K562 (cell line): ENCODE measurements around the gene FGF2. TPM values are rescaled to one million over a fixed set of nuclear protein-coding genes. Genes with fewer than 3 reads are reported as not detected.

Source experiments
- ESRRB ChIP-seq: fragments of 250-450 bp; sonication (Bioruptor Pico); IDR thresholded peaks from 2 replicates; pipeline ENCODE4 v1.5.0; 2020; ENCODE audit warnings: mild to moderate bottlenecking, moderate library complexity, borderline replicate concordance
- HMGXB4 ChIP-seq: sonication (generic); formaldehyde crosslinking; IDR thresholded peaks from 2 replicates; pipeline ENCODE4 v1.8.1; 2023; ENCODE audit warnings: mild to moderate bottlenecking, missing genetic modification reagents
- KDM2B ChIP-seq: fragments of 250-450 bp; sonication (Bioruptor Pico); IDR thresholded peaks from 2 replicates; pipeline ENCODE4 v1.8.0; 2021; ENCODE audit warnings: mild to moderate bottlenecking, moderate library complexity
- NR1H2 ChIP-seq: sonication (generic); formaldehyde crosslinking; IDR thresholded peaks from 2 replicates; pipeline ENCODE4 v1.4.0; 2020; ENCODE audit warnings: mild to moderate bottlenecking, missing genetic modification reagents
- PTBP1 ChIP-seq: fragments of 200-400 bp; formaldehyde crosslinking; IDR thresholded peaks from 2 replicates; pipeline ENCODE4 v1.6.1; 2017; ENCODE audit warnings: low read depth, low read length
- PYGO2 ChIP-seq: fragments of 450-650 bp; IDR thresholded peaks from 2 replicates; pipeline ENCODE4 v1.6.1; 2016; ENCODE audit warnings: mild to moderate bottlenecking, missing genetic modification characterization, moderate library complexity, missing compliant biosample characterization
- TRIM28 ChIP-seq: fragments of 450-650 bp; IDR thresholded peaks from 2 replicates; pipeline ENCODE4 v1.6.1; 2017
- ZFX ChIP-seq: sonication (generic); formaldehyde crosslinking; IDR thresholded peaks from 2 replicates; pipeline ENCODE4 v1.8.0; 2022; ENCODE audit warnings: mild to moderate bottlenecking, missing genetic modification reagents, moderate library complexity
- ZNF551 ChIP-seq: fragments of 250-450 bp; sonication (Bioruptor Pico); IDR thresholded peaks from 2 replicates; pipeline ENCODE4 v1.5.0; 2021; ENCODE audit warnings: mild to moderate bottlenecking, moderate library complexity
- ZNF717 ChIP-seq: fragments of 250-450 bp; sonication (Bioruptor Pico); IDR thresholded peaks from 2 replicates; pipeline ENCODE4 v1.5.0; 2021
- polyA plus RNA-seq, 8 experiments: library from polyadenylated mRNA; depleted of rRNA in 4 of 8; stranded (reverse) in 5 of 8; unstranded in 3 of 8; fragments of >200 nt; fragmentation: Nextera tagmentation in 2 of 8; fragmentation: Illumina TruSeq in 1 of 8; extraction: Ambion mirVana in 2 of 8; extraction: Trizol in 1 of 8; gene quantifications; 2 replicates each; pipeline versions ENCODE4 v1.2.1 to v1.2.3, GENCODE V29; 2011 to 2014; ENCODE audit warnings: inconsistent platforms in 1 of 8, missing spikeins in 1 of 8
- total RNA-seq, 7 experiments: library from RNA; depleted of rRNA in 6 of 7; stranded (reverse); fragments of >200 nt in 6 of 7; fragmentation: Illumina TruSeq in 2 of 7; extraction: Trizol in 2 of 7; gene quantifications; 2 replicates each; pipeline versions ENCODE4 v1.2.1 to v1.2.3, GENCODE V29; 2011 to 2021; ENCODE audit warnings: low replicate concordance in 1 of 7

FGF2 gene
- total and polyA plus RNA-seq, 9 of the 15 experiments (the other 6 are each of a cell fraction or from before 2014, with no cell fraction given) = 2.5 to 19.4 (median 9.2) TPM

- TF ChIP-seq ESRRB (CRISPR knock-in tag) (no peak), KDM2B (CRISPR knock-in tag) (peak; percentile 53; the same call in 1 of the 2 replicates), PYGO2 (tag) (no peak), HMGXB4 (CRISPR knock-in tag) (0 out of 2 replicates have a peak, but pooled peaks have one; percentile 68), PTBP1 (no peak), ZNF717 (CRISPR knock-in tag) (no peak), NR1H2 (peak; percentile 77; the same call in 1 of the 2 replicates), TRIM28 (no peak), ZFX (CRISPR knock-in tag) (peak; percentile 90), ZNF551 (CRISPR knock-in tag) (no peak)
These were observed 737 bp downstream of the FGF2 start (continued) for GRCh38 chr4:122827258-122827878.
